HEK293 (cell line): ENCODE results near the gene ZNF488.
"Not testable (repeated sequence)": the region's sequence is repeated elsewhere in the genome, so short reads cannot be mapped to it uniquely, and the experiment has no call there.

Experiments
- CTCF ChIA-PET: fragments of 350-600 bp; formaldehyde crosslinking; extraction: SDS; loops from one replicate; lab custom pipeline; 2021; ENCODE audit warnings: antibody characterized with exemption; lab: Yijun Ruan, JAX
- POLR2A ChIA-PET: fragments of 300-600 bp; formaldehyde crosslinking; extraction: SDS; loops from one replicate; lab custom pipeline; 2020; ENCODE audit warnings: antibody characterized with exemption, inconsistent platforms; lab: Yijun Ruan, JAX
- H3K27ac ChIP-seq: fragments of 200-500 bp; sonication (Bioruptor generic); 2 replicates; pipeline ENCODE4 v1.5.1; 2014; ENCODE audit warnings: low read depth, low read length, control low read depth, inconsistent platforms; ENCODE audit errors: extremely low read depth
- H3K36me3 ChIP-seq, 2 experiments: fragments of 200-500 bp in 1 of 2; sonication (Bioruptor generic) in 1 of 2; 1 replicate in 1 of 2; 2 replicates in 1 of 2; pipeline ENCODE4 v1.5.1; 2014 to 2017; ENCODE audit warnings: inconsistent platforms in 2 of 2, low read length in 2 of 2; ENCODE audit not compliant: control insufficient read depth in 2 of 2, insufficient read depth in 1 of 2
- H3K4me1 ChIP-seq: fragments of 200-500 bp; sonication (Bioruptor generic); 2 replicates; pipeline ENCODE4 v1.5.1; 2014; ENCODE audit warnings: mild to moderate bottlenecking, low read length, inconsistent platforms; ENCODE audit not compliant: control insufficient read depth, insufficient read depth
- H3K4me3 ChIP-seq: 2 replicates; pipeline ENCODE4 v1.5.1; 2011; ENCODE audit warnings: low read depth, mild to moderate bottlenecking, control low read depth, low read length, moderate library complexity
- H3K9me3 ChIP-seq: fragments of 200-500 bp; sonication (Bioruptor generic); 2 replicates; pipeline ENCODE4 v1.5.1; 2014; ENCODE audit warnings: low read depth, low read length, inconsistent platforms; ENCODE audit not compliant: control insufficient read depth, insufficient read depth
- KLF10 ChIP-seq: fragments of 450-650 bp; IDR thresholded peaks from 2 replicates; pipeline ENCODE4 v1.5.1; 2018; ENCODE audit warnings: missing biosample characterization, mild to moderate bottlenecking, missing genetic modification characterization
- MZF1 ChIP-seq: fragments of 450-650 bp; formaldehyde crosslinking; IDR thresholded peaks from 2 replicates; pipeline ENCODE4 v1.5.1; 2017; ENCODE audit warnings: missing biosample characterization, missing genetic modification characterization, borderline replicate concordance
- REPIN1 ChIP-seq: fragments of 450-650 bp; formaldehyde crosslinking; IDR thresholded peaks from 2 replicates; pipeline ENCODE4 v1.5.1; 2017; ENCODE audit warnings: missing biosample characterization, missing genetic modification characterization, low read depth
- SETDB1 ChIP-seq: IDR thresholded peaks from one replicate; pipeline ENCODE4 v1.6.1; 2017; ENCODE audit warnings: mild to moderate bottlenecking, low read length, moderate library complexity, mixed read lengths; ENCODE audit not compliant: insufficient read length
- ZBTB21 ChIP-seq: fragments of 450-650 bp; formaldehyde crosslinking; IDR thresholded peaks from 2 replicates; pipeline ENCODE4 v1.5.1; 2017; ENCODE audit warnings: missing biosample characterization, missing genetic modification characterization
- ZBTB48 ChIP-seq: fragments of 450-650 bp; formaldehyde crosslinking; IDR thresholded peaks from 2 replicates; pipeline ENCODE4 v1.5.1; 2016; ENCODE audit warnings: missing biosample characterization, missing genetic modification characterization
- ZFP3 ChIP-seq: fragments of 450-650 bp; formaldehyde crosslinking; IDR thresholded peaks from 2 replicates; pipeline ENCODE4 v1.5.1; 2016; ENCODE audit warnings: low read depth, missing biosample characterization, missing genetic modification characterization
- ZNF138 ChIP-seq: fragments of 450-650 bp; formaldehyde crosslinking; IDR thresholded peaks from 2 replicates; pipeline ENCODE4 v1.5.1; 2016; ENCODE audit warnings: missing biosample characterization, missing genetic modification characterization, borderline replicate concordance
- ZNF19 ChIP-seq: fragments of 450-650 bp; formaldehyde crosslinking; IDR thresholded peaks from 2 replicates; pipeline ENCODE4; 2016; ENCODE audit warnings: missing biosample characterization, missing genetic modification characterization, low read depth
- ZNF211 ChIP-seq: fragments of 450-650 bp; formaldehyde crosslinking; IDR thresholded peaks from 2 replicates; pipeline ENCODE4 v1.5.1; 2016; ENCODE audit warnings: low read depth, missing biosample characterization, missing genetic modification characterization
- ZNF354C ChIP-seq: fragments of 450-650 bp; formaldehyde crosslinking; IDR thresholded peaks from 2 replicates; pipeline ENCODE4 v1.5.1; 2016; ENCODE audit warnings: missing biosample characterization, missing genetic modification characterization, low read depth, borderline replicate concordance
- ZNF664 ChIP-seq: fragments of 450-650 bp; formaldehyde crosslinking; IDR thresholded peaks from 2 replicates; pipeline ENCODE4 v1.5.1; 2016; ENCODE audit warnings: missing biosample characterization, missing genetic modification characterization
- ZSCAN16 ChIP-seq: fragments of 450-650 bp; formaldehyde crosslinking; IDR thresholded peaks from 2 replicates; pipeline ENCODE4 v1.5.1; 2016; ENCODE audit warnings: missing biosample characterization, missing genetic modification characterization
- TF ChIP-seq, protein P1 (sequence below): fragments of 450-650 bp; formaldehyde crosslinking; IDR thresholded peaks from 2 replicates; pipeline ENCODE4 v1.5.1; 2016; ENCODE audit warnings: missing biosample characterization, missing genetic modification characterization, low read depth
- TF ChIP-seq, protein P2 (sequence below): fragments of 450-650 bp; formaldehyde crosslinking; IDR thresholded peaks from 2 replicates; pipeline ENCODE4 v1.5.1; 2016; ENCODE audit warnings: missing biosample characterization, missing genetic modification characterization, borderline replicate concordance
- TF ChIP-seq, protein P3 (sequence below): fragments of 450-650 bp; formaldehyde crosslinking; conservative IDR thresholded peaks from 2 replicates; pipeline ENCODE4 v1.5.1; 2016; ENCODE audit warnings: low read depth, missing biosample characterization, missing genetic modification characterization
- TF ChIP-seq, protein P4 (sequence below): fragments of 450-650 bp; formaldehyde crosslinking; IDR thresholded peaks from 2 replicates; pipeline ENCODE4 v1.5.1; 2016; ENCODE audit warnings: missing biosample characterization, missing genetic modification characterization
- TF ChIP-seq, protein P5 (sequence below): fragments of 450-650 bp; IDR thresholded peaks from 2 replicates; pipeline ENCODE4 v1.5.1; 2018; ENCODE audit warnings: missing biosample characterization, missing genetic modification characterization

The ZNF488 gene

DNA sequence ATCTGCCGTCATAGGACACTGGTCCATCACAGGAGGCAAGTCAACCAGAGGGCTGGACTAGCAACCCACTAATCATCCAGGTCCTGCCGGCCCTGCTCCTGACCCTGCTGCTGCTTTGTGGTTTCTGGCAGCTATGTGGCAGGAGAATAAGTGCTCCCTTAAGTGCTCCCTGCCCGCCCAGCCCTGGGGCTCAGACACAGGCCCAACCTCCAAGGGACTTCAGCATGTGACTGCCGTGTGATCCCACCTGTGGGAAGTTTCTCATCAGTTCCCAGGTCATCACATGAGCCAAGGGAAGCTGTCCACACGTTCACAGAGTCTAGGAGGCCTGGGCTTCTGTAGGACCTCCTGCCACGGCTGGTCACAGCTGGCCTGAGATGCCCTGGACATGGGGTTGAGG, 34.2 kb upstream of the ZNF488 start:
- no peaks in the 10 kb centered on the region for H3K9me3 ChIP-seq
- ChIA-PET CTCF (no interaction called here), POLR2A (interaction anchor here (0.7 kb wide), 1 partner anchor 68 kb away, joined by 3 read pairs; no protein-coding TSS in a partner anchor)
- no peaks in the 10 kb centered on the region for H3K36me3 ChIP-seq
- no peak overlapping the region for H3K4me3 ChIP-seq
- no peak overlapping the region for H3K27ac ChIP-seq
- H3K4me1 ChIP-seq: no peaks in the 10 kb centered on the region
- TF ChIP-seq ZNF138 (no peak), ZBTB48 (tag by site-specific recombination) (no peak), REPIN1 (tag by site-specific recombination) (no peak), KLF10 (tag by site-specific recombination) (no peak), ZSCAN16 (tag by site-specific recombination) (no peak), SETDB1 (no peak), ZFP3 (tag by site-specific recombination) (no peak), ZNF354C (tag by site-specific recombination) (no peak), MZF1 (tag by site-specific recombination) (no peak), ZBTB21 (tag by site-specific recombination) (no peak), ZNF211 (tag by site-specific recombination) (no peak), ZNF664 (tag by site-specific recombination) (no peak), ZNF19 (tag by site-specific recombination) (no peak)
- TF ChIP-seq, protein P1, sequence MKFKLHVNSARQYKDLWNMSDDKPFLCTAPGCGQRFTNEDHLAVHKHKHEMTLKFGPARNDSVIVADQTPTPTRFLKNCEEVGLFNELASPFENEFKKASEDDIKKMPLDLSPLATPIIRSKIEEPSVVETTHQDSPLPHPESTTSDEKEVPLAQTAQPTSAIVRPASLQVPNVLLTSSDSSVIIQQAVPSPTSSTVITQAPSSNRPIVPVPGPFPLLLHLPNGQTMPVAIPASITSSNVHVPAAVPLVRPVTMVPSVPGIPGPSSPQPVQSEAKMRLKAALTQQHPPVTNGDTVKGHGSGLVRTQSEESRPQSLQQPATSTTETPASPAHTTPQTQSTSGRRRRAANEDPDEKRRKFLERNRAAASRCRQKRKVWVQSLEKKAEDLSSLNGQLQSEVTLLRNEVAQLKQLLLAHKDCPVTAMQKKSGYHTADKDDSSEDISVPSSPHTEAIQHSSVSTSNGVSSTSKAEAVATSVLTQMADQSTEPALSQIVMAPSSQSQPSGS (tag by site-specific recombination): no peak
- TF ChIP-seq, protein P2, sequence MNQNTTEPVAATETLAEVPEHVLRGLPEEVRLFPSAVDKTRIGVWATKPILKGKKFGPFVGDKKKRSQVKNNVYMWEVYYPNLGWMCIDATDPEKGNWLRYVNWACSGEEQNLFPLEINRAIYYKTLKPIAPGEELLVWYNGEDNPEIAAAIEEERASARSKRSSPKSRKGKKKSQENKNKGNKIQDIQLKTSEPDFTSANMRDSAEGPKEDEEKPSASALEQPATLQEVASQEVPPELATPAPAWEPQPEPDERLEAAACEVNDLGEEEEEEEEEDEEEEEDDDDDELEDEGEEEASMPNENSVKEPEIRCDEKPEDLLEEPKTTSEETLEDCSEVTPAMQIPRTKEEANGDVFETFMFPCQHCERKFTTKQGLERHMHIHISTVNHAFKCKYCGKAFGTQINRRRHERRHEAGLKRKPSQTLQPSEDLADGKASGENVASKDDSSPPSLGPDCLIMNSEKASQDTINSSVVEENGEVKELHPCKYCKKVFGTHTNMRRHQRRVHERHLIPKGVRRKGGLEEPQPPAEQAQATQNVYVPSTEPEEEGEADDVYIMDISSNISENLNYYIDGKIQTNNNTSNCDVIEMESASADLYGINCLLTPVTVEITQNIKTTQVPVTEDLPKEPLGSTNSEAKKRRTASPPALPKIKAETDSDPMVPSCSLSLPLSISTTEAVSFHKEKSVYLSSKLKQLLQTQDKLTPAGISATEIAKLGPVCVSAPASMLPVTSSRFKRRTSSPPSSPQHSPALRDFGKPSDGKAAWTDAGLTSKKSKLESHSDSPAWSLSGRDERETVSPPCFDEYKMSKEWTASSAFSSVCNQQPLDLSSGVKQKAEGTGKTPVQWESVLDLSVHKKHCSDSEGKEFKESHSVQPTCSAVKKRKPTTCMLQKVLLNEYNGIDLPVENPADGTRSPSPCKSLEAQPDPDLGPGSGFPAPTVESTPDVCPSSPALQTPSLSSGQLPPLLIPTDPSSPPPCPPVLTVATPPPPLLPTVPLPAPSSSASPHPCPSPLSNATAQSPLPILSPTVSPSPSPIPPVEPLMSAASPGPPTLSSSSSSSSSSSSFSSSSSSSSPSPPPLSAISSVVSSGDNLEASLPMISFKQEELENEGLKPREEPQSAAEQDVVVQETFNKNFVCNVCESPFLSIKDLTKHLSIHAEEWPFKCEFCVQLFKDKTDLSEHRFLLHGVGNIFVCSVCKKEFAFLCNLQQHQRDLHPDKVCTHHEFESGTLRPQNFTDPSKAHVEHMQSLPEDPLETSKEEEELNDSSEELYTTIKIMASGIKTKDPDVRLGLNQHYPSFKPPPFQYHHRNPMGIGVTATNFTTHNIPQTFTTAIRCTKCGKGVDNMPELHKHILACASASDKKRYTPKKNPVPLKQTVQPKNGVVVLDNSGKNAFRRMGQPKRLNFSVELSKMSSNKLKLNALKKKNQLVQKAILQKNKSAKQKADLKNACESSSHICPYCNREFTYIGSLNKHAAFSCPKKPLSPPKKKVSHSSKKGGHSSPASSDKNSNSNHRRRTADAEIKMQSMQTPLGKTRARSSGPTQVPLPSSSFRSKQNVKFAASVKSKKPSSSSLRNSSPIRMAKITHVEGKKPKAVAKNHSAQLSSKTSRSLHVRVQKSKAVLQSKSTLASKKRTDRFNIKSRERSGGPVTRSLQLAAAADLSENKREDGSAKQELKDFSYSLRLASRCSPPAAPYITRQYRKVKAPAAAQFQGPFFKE (tag by site-specific recombination): no peak
- TF ChIP-seq, protein P3, sequence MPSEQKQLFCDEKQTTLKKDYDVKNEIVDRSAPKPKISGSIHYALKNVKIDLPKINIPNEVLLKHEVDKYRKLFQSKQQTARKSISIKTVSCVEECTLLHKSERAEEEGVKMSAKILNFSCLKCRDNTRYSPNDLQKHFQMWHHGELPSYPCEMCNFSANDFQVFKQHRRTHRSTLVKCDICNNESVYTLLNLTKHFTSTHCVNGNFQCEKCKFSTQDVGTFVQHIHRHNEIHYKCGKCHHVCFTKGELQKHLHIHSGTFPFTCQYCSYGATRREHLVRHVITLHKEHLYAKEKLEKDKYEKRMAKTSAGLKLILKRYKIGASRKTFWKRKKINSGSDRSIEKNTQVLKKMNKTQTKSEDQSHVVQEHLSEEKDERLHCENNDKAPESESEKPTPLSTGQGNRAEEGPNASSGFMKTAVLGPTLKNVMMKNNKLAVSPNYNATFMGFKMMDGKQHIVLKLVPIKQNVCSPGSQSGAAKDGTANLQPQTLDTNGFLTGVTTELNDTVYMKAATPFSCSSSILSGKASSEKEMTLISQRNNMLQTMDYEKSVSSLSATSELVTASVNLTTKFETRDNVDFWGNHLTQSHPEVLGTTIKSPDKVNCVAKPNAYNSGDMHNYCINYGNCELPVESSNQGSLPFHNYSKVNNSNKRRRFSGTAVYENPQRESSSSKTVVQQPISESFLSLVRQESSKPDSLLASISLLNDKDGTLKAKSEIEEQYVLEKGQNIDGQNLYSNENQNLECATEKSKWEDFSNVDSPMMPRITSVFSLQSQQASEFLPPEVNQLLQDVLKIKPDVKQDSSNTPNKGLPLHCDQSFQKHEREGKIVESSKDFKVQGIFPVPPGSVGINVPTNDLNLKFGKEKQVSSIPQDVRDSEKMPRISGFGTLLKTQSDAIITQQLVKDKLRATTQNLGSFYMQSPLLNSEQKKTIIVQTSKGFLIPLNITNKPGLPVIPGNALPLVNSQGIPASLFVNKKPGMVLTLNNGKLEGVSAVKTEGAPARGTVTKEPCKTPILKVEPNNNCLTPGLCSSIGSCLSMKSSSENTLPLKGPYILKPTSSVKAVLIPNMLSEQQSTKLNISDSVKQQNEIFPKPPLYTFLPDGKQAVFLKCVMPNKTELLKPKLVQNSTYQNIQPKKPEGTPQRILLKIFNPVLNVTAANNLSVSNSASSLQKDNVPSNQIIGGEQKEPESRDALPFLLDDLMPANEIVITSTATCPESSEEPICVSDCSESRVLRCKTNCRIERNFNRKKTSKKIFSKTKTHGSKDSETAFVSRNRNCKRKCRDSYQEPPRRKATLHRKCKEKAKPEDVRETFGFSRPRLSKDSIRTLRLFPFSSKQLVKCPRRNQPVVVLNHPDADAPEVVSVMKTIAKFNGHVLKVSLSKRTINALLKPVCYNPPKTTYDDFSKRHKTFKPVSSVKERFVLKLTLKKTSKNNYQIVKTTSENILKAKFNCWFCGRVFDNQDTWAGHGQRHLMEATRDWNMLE: no peak
- TF ChIP-seq, protein P4, sequence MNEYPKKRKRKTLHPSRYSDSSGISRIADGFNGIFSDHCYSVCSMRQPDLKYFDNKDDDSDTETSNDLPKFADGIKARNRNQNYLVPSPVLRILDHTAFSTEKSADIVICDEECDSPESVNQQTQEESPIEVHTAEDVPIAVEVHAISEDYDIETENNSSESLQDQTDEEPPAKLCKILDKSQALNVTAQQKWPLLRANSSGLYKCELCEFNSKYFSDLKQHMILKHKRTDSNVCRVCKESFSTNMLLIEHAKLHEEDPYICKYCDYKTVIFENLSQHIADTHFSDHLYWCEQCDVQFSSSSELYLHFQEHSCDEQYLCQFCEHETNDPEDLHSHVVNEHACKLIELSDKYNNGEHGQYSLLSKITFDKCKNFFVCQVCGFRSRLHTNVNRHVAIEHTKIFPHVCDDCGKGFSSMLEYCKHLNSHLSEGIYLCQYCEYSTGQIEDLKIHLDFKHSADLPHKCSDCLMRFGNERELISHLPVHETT: no peak
- TF ChIP-seq, protein P5, sequence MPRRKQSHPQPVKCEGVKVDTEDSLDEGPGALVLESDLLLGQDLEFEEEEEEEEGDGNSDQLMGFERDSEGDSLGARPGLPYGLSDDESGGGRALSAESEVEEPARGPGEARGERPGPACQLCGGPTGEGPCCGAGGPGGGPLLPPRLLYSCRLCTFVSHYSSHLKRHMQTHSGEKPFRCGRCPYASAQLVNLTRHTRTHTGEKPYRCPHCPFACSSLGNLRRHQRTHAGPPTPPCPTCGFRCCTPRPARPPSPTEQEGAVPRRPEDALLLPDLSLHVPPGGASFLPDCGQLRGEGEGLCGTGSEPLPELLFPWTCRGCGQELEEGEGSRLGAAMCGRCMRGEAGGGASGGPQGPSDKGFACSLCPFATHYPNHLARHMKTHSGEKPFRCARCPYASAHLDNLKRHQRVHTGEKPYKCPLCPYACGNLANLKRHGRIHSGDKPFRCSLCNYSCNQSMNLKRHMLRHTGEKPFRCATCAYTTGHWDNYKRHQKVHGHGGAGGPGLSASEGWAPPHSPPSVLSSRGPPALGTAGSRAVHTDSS (tag by site-specific recombination): no peak

DNA sequence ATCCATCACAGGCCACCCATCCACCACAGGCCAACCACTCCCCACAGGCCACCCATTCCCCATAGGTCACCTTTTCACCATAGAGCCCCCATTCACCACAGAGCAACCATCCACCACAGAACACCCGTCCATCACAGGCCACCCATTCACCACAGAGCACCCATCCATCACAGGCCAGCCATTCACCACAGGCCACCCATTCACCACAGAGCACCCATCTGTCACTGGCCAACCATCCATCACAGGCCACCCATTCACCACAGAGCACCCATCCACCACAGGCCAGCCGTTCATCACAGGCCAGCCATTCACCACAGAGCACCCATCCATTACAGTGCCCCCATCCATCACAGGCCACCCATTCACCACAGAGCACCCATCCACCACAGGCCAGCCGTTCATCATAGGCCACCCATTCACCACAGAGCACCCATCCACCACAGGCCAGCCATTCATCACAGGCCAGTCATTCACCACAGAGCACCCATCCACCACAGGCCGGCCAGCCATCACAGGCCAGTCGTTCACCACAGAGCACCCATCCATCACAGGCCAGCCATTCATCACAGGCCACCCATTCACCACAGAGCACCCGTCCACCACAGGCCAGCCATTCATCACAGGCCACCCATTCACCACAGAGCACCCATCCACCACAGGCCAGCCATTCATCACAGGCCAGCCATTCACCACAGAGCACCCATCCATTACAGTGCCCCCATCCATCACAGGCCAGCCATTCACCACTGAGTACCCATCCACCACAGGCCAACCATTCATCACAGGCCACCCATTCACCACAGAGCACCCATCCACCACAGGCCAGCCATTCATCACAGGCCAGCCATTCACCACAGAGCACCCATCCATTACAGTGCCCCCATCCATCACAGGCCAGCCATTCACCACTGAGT, 32.5 kb upstream of the ZNF488 start:
- CTCF ChIA-PET, H3K27ac ChIP-seq, H3K36me3 ChIP-seq, H3K9me3 ChIP-seq, H3K4me3 ChIP-seq, H3K4me1 ChIP-seq, POLR2A ChIA-PET: not testable (repeated sequence)
